ENCODE data around the gene MBD6. TPM values are rescaled to one million over a fixed set of nuclear protein-coding genes. Genes with fewer than 3 reads are reported as not detected.
A peak's percentile ranks its signal among the peaks of the same experiment; 100 is the strongest.
"Not testable (repeated sequence)": the region's sequence is repeated elsewhere in the genome, so short reads cannot be mapped to it uniquely, and the experiment has no call there.

The MBD6 gene
- total RNA-seq, 1 donor from 2014 or later, result 58.5 TPM

- Histone ChIP-seq H3K9me3 (ENCODE audit: insufficient read depth, low read depth, low read length) (no peaks in the 10 kb centered on the region), H3K79me2 (ENCODE audit: insufficient read depth, low read length) (peaks cover 38% of the 10 kb centered on the region), H2AFZ (ENCODE audit: low read depth, low read length) (no peak overlapping the region), H3K4me2 (ENCODE audit: low read length) (no peak overlapping the region), H4K20me1 (ENCODE audit: insufficient read depth, low read length) (peaks cover 37% of the 10 kb centered on the region), H3K4me3 (ENCODE audit: insufficient read depth, low read depth, low read length) (no peak overlapping the region), H3K4me1 (ENCODE audit: insufficient read depth, low read length) (peaks cover 12% of the 10 kb centered on the region), H3K9ac (ENCODE audit: low read length) (no peak overlapping the region), H3K27ac (ENCODE audit: low read depth, low read length) (no peak overlapping the region), H3K36me3 (ENCODE audit: insufficient read depth, low read length) (peaks cover 29% of the 10 kb centered on the region), H3K27me3 (ENCODE audit: insufficient read depth, low read length) (no peaks in the 10 kb centered on the region)
- Mint-ChIP-seq H3K4me1 (ENCODE audit: low read depth, unreplicated experiment) (peaks cover 14% of the 10 kb centered on the region), H3K36me3 (ENCODE audit: low read depth, unreplicated experiment) (peaks cover 25% of the 10 kb centered on the region), H3K9me3 (ENCODE audit: unreplicated experiment) (no peaks in the 10 kb centered on the region), H3K27ac (ENCODE audit: unreplicated experiment) (peak overlapping the region; percentile 8), H3K4me3 (ENCODE audit: unreplicated experiment) (peak overlapping the region; percentile 54), H3K27me3 (ENCODE audit: low read depth, unreplicated experiment) (no peaks in the 10 kb centered on the region)
- peak; percentile 17 for FAIRE-seq
- no peak for TF ChIP-seq EZH2 (IDR thresholded peaks at IDR 0.05; ENCODE audit: insufficient read depth, low read length)
- TF ChIP-seq CTCF (IDR thresholded peaks at IDR 0.05; ENCODE audit: insufficient read depth, low read depth, low read length), result no peak
- DNase-seq (ENCODE audit: low read depth), result no peak
Observed at GRCh38 chr12:57491393-57492280, 31.0 kb upstream of the MBD6 start.

GRCh38 chr12:57495051-57495701, 27.4 kb upstream of the MBD6 start:
- H3K27me3 Mint-ChIP-seq (ENCODE audit: low read depth, unreplicated experiment); DNase-seq (ENCODE audit: low read depth); H3K27ac ChIP-seq (ENCODE audit: low read depth, low read length); H3K27ac Mint-ChIP-seq (ENCODE audit: unreplicated experiment); H3K4me1 ChIP-seq (ENCODE audit: insufficient read depth, low read length); FAIRE-seq; H3K4me3 ChIP-seq (ENCODE audit: insufficient read depth, low read depth, low read length); H3K4me2 ChIP-seq (ENCODE audit: low read length); H3K4me3 Mint-ChIP-seq (ENCODE audit: unreplicated experiment); H3K27me3 ChIP-seq (ENCODE audit: insufficient read depth, low read length); H3K9ac ChIP-seq (ENCODE audit: low read length); H2AFZ ChIP-seq (ENCODE audit: low read depth, low read length); H3K9me3 ChIP-seq (ENCODE audit: insufficient read depth, low read depth, low read length); H3K9me3 Mint-ChIP-seq (ENCODE audit: unreplicated experiment): not testable (repeated sequence)
- peaks cover 16% of the 10 kb centered on the region for H3K4me1 Mint-ChIP-seq (ENCODE audit: low read depth, unreplicated experiment)
- H3K36me3 Mint-ChIP-seq (ENCODE audit: low read depth, unreplicated experiment), result peaks cover 32% of the 10 kb centered on the region
- H4K20me1 ChIP-seq (ENCODE audit: insufficient read depth, low read length), result peaks cover 36% of the 10 kb centered on the region
- H3K36me3 ChIP-seq (ENCODE audit: insufficient read depth, low read length), result peaks cover 44% of the 10 kb centered on the region
- H3K79me2 ChIP-seq (ENCODE audit: insufficient read depth, low read length), result peaks cover 16% of the 10 kb centered on the region

DNA sequence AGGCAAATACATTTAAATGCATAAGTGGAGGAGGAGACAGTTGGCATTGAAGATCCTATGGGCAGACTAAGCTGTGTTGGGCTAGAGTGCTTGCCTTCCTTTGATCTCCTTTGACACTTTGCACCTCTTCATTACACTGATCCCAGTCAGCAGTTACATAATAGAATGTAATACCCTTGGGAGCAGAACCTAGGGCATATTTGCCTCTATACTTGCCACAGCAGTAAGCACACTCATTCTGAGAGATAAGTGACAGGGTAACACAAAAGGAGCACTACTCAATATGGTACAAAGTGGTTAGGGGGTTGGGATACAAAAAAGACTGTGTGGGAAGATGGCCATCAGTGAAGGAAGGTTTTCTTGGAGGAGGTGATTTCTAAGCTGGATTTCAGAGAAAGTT, 25.8 kb upstream of the MBD6 start:
- H3K4me1 ChIP-seq (ENCODE audit: insufficient read depth, low read length), result no peaks in the 10 kb centered on the region
- H4K20me1 ChIP-seq (ENCODE audit: insufficient read depth, low read length), result peaks cover 24% of the 10 kb centered on the region
- Mint-ChIP-seq H3K4me1 (ENCODE audit: low read depth, unreplicated experiment) (peaks cover 11% of the 10 kb centered on the region), H3K9me3 (ENCODE audit: unreplicated experiment) (no peaks in the 10 kb centered on the region), H3K27me3 (ENCODE audit: low read depth, unreplicated experiment) (no peaks in the 10 kb centered on the region), H3K36me3 (ENCODE audit: low read depth, unreplicated experiment) (peaks cover 38% of the 10 kb centered on the region), H3K27ac (ENCODE audit: unreplicated experiment) (peak overlapping the region; percentile 45), H3K4me3 (ENCODE audit: unreplicated experiment) (peak overlapping the region; percentile 18)
- no peak overlapping the region for H3K4me3 ChIP-seq (ENCODE audit: insufficient read depth, low read depth, low read length)
- no peaks in the 10 kb centered on the region for H3K27me3 ChIP-seq (ENCODE audit: insufficient read depth, low read length)
- H3K36me3 ChIP-seq (ENCODE audit: insufficient read depth, low read length), result peaks cover 42% of the 10 kb centered on the region
- H3K27ac ChIP-seq (ENCODE audit: low read depth, low read length), result no peak overlapping the region
- DNase-seq (ENCODE audit: low read depth), result no peak
- H3K9me3 ChIP-seq (ENCODE audit: insufficient read depth, low read depth, low read length), result no peaks in the 10 kb centered on the region
- no peak overlapping the region for H3K4me2 ChIP-seq (ENCODE audit: low read length)
- H3K9ac ChIP-seq (ENCODE audit: low read length), result no peak overlapping the region
- no peak overlapping the region for H2AFZ ChIP-seq (ENCODE audit: low read depth, low read length)
- H3K79me2 ChIP-seq (ENCODE audit: insufficient read depth, low read length), result peaks cover 8% of the 10 kb centered on the region
- no peak for FAIRE-seq
- no peak for TF ChIP-seq EZH2 (IDR thresholded peaks at IDR 0.05; ENCODE audit: insufficient read depth, low read length)
- no peak for TF ChIP-seq CTCF (IDR thresholded peaks at IDR 0.05; ENCODE audit: insufficient read depth, low read depth, low read length)
